ENCODE results near the gene CIC.

Gene CIC

DNA sequence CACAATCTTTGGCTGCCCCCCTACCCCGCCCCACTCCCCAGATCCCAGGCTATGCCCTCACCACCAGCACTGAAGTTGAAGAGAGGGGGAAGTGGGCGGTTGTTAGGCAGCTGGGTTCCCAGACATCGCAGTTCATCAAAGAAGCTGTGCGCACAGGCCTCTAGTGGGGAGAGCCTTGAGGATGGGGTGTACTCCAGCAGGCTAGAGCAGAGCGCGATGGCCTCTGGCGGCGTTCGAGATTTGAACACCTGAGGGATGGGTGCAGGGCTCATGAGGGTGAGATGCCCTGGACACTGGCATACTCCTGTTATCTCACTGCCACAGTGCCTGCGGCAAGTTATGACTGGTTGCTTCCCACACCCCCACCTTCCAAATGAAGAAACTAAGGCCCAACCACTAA lies 36.6 kb upstream of the CIC start:
- H3K9me3 Mint-ChIP-seq: no peaks in the 10 kb centered on the region
- no peaks in the 10 kb centered on the region for H3K27me3 Mint-ChIP-seq (ENCODE audit: low read depth, poor library complexity)
- no peak overlapping the region for H3K4me3 Mint-ChIP-seq
- H3K36me3 Mint-ChIP-seq (ENCODE audit: low read depth): peaks cover 64% of the 10 kb centered on the region
- DNase-seq: no peak
- peak overlapping the region; percentile 45 for H3K27ac Mint-ChIP-seq
- peaks cover 21% of the 10 kb centered on the region for H3K4me1 Mint-ChIP-seq
- TF ChIP-seq, protein P1, sequence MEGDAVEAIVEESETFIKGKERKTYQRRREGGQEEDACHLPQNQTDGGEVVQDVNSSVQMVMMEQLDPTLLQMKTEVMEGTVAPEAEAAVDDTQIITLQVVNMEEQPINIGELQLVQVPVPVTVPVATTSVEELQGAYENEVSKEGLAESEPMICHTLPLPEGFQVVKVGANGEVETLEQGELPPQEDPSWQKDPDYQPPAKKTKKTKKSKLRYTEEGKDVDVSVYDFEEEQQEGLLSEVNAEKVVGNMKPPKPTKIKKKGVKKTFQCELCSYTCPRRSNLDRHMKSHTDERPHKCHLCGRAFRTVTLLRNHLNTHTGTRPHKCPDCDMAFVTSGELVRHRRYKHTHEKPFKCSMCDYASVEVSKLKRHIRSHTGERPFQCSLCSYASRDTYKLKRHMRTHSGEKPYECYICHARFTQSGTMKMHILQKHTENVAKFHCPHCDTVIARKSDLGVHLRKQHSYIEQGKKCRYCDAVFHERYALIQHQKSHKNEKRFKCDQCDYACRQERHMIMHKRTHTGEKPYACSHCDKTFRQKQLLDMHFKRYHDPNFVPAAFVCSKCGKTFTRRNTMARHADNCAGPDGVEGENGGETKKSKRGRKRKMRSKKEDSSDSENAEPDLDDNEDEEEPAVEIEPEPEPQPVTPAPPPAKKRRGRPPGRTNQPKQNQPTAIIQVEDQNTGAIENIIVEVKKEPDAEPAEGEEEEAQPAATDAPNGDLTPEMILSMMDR (IDR thresholded peaks at IDR 0.05): no peak

DNA sequence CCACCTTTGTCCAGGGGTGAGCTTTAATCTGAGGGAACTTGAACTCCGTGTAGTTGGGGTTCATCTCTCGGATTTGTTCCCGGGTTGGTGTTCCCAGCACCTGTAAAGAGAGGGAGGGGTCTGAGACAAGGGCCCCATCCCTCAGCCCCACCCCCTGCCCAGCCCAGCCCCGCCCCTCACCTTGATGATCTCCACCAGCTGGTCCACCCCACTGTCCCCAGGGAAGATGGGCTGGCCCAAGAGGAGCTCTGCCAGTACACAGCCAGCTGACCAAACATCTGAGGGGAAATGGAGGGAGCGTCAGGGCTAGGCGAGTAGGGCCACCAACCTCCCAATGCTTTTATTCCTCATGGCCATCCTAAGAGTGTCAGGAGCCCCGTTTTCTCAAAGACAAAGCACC lies 35.9 kb upstream of the CIC start:
- Mint-ChIP-seq H3K4me1 (peaks cover 21% of the 10 kb centered on the region), H3K36me3 (ENCODE audit: low read depth) (peaks cover 59% of the 10 kb centered on the region), H3K4me3 (no peak overlapping the region), H3K9me3 (no peaks in the 10 kb centered on the region), H3K27ac (peak overlapping the region; percentile 46), H3K27me3 (ENCODE audit: low read depth, poor library complexity) (no peaks in the 10 kb centered on the region)
- no peak for DNase-seq
- TF ChIP-seq, protein P1 (IDR thresholded peaks at IDR 0.05): no peak

DNA sequence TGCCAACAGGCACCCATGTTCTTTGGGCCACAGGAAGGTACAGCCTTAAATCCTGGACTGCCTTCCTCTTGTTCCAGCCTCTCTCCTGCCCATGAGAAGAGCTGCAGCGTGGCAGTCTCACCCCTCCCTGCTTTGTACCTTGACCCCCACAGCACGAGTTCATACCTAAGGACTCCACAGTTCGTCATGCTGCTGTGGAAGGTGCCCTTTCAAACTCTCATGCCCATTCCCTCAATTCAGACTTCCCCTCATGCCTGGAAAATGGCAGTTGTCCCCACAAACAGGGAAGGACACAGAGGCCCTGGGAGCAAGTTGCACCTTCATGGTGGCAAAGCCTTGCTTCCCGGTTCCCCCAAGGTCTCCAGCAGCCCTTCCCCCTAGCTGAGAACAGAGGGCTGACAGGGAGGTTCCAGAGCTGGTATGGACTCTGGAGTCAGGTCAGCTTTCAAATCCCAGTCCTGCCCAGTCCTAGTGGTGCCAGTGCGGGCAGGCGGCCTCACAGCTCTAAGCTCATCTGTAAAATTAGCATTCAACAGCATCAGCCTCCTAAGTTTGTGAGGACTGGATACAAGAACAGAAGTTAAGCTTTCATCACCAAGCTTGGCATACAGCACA lies 35.3 kb upstream of the CIC start:
- TF ChIP-seq, protein P1 (IDR thresholded peaks at IDR 0.05): no peak
- Mint-ChIP-seq H3K27me3 (ENCODE audit: low read depth, poor library complexity) (no peaks in the 10 kb centered on the region), H3K9me3 (no peaks in the 10 kb centered on the region), H3K4me3 (no peak overlapping the region), H3K36me3 (ENCODE audit: low read depth) (peaks cover 58% of the 10 kb centered on the region), H3K27ac (peak overlapping the region; percentile 46), H3K4me1 (peaks cover 19% of the 10 kb centered on the region)
- DNase-seq: no peak

DNA sequence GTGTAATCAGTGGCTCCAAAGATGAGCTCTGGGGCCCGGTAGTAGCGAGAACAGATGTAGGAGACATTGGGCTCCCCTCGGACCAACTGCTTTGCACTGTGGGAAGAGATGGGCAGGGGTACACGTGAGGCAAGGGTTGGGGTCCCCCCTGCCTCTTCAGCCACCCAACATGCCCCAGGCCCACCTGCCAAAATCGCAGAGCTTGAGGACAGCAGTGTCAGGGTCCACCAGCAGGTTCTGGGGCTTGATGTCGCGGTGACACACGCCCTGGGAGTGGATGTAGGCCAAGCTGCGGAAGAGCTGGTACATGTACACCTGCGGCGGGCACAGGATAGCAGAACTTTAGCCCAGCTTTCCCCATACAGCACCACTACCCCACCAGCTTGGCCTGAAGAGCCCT lies 34.7 kb upstream of the CIC start:
- Mint-ChIP-seq H3K4me1 (peaks cover 13% of the 10 kb centered on the region), H3K9me3 (no peaks in the 10 kb centered on the region), H3K36me3 (ENCODE audit: low read depth) (peaks cover 62% of the 10 kb centered on the region), H3K4me3 (no peak overlapping the region), H3K27ac (no peak overlapping the region), H3K27me3 (ENCODE audit: low read depth, poor library complexity) (no peaks in the 10 kb centered on the region)
- no peak for DNase-seq
- TF ChIP-seq, protein P1 (IDR thresholded peaks at IDR 0.05): no peak

DNA sequence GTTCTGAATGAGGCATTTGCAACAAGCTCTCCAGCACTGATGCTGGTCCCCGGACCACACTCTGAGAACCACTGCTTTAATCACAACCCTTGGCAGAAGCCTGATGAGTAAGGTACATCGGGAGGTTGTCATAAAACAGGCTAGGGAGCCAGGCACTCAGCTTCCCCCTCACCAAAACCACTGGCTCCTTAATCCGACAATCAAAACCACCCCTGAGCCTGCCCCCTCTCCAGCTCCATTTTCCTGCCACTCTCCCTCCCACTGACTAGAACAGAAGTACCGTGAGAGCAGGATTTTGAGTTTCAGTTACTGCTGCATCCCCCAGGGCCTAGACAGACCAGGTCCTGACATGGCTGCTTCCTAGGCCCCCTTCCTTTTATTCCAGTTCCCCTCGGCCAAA lies 33.9 kb upstream of the CIC start:
- Mint-ChIP-seq H3K36me3 (ENCODE audit: low read depth) (peaks cover 62% of the 10 kb centered on the region), H3K4me1 (peaks cover 11% of the 10 kb centered on the region), H3K4me3 (no peak overlapping the region), H3K27me3 (ENCODE audit: low read depth, poor library complexity) (no peaks in the 10 kb centered on the region), H3K9me3 (no peaks in the 10 kb centered on the region), H3K27ac (peak overlapping the region; percentile 94)
- DNase-seq: no peak
- TF ChIP-seq, protein P1 (IDR thresholded peaks at IDR 0.05): no peak

DNA sequence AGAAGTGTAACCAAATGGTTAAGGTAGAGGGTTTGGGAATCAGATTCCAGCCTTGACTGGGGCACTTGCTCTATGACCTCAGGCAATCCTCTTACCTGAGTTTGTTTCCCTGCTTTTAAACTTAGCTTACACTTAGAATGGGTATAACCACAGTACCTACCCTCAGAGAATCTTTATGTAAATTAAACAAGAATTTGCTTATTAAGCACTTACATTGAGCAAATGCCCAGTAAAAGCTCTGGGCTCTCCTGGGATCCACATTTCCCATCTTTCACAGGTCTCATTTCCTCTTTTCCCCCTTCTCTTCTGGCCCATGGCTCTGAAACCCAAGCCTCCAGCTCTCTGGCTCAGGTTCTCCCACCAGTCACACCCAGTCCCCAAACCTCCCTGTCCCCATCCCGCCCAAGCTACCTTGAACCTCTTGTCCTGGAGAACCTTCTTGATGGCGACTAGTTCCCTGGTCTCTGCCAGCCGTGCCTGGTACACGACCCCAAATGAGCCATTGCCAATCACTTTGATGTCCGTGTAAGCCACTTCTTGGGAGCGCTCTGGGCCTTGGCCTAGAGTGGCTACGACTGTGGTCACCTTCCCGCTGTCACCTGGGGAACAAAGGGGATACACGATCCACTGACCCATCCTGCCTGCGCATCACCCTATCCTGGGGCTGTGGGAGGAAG lies 29.4 kb upstream of the CIC start:
- TF ChIP-seq, protein P1 (IDR thresholded peaks at IDR 0.05): no peak
- H3K9me3 Mint-ChIP-seq: no peaks in the 10 kb centered on the region
- peaks cover 7% of the 10 kb centered on the region for H3K27me3 Mint-ChIP-seq (ENCODE audit: low read depth, poor library complexity)
- peaks cover 35% of the 10 kb centered on the region for H3K4me1 Mint-ChIP-seq
- H3K4me3 Mint-ChIP-seq: peak overlapping the region; percentile 36
- no peak for DNase-seq
- H3K27ac Mint-ChIP-seq: peak overlapping the region; percentile 85
- peaks cover 42% of the 10 kb centered on the region for H3K36me3 Mint-ChIP-seq (ENCODE audit: low read depth)

Data from nephron progenitor cell (in vitro differentiated cells).